T-helper 1 cell treated with Interleukin-12 subunit alpha and Interleukin-12 subunit beta and Interleukin-4 antibody, amounts not matched to agents 30 μg/mL and 1 μg/mL, for 36 hours (primary cell): ENCODE data around the gene SUSD1.
A peak's percentile ranks its signal among the peaks of the same experiment; 100 is the strongest.

Experiments
- H3K27ac Mint-ChIP-seq: one replicate; pipeline ENCODE4 v1.8.0; 2021; ENCODE audit warnings: mild to moderate bottlenecking, mixed read lengths
- H3K27me3 Mint-ChIP-seq: one replicate; pipeline ENCODE4 v1.8.0; 2021; ENCODE audit warnings: low read depth, mixed read lengths
- H3K36me3 Mint-ChIP-seq: one replicate; pipeline ENCODE4 v1.8.0; 2021; ENCODE audit warnings: low read depth, mixed read lengths
- H3K4me1 Mint-ChIP-seq: one replicate; pipeline ENCODE4 v1.8.0; 2021; ENCODE audit warnings: low read depth, mixed read lengths
- H3K4me3 Mint-ChIP-seq: one replicate; pipeline ENCODE4 v1.8.0; 2021; ENCODE audit warnings: mild to moderate bottlenecking, moderate library complexity, mixed read lengths
- H3K9me3 Mint-ChIP-seq: one replicate; pipeline ENCODE4 v1.8.0; 2021; ENCODE audit warnings: mixed read lengths

Gene SUSD1

GRCh38 chr9:112184946-112185345 is 9.8 kb upstream of the SUSD1 start:
- Mint-ChIP-seq H3K4me3 (no peak overlapping the region), H3K27ac (no peak overlapping the region), H3K9me3 (peaks cover 13% of the 10 kb centered on the region), H3K4me1 (peaks cover 21% of the 10 kb centered on the region), H3K36me3 (peaks cover 12% of the 10 kb centered on the region), H3K27me3 (peaks cover 16% of the 10 kb centered on the region)

GRCh38 chr9:112184221-112184620 is 9.1 kb upstream of the SUSD1 start:
- H3K4me3 Mint-ChIP-seq = no peak overlapping the region
- H3K36me3 Mint-ChIP-seq = peaks cover 12% of the 10 kb centered on the region
- no peak overlapping the region for H3K27ac Mint-ChIP-seq
- H3K9me3 Mint-ChIP-seq = peaks cover 13% of the 10 kb centered on the region
- peaks cover 20% of the 10 kb centered on the region for H3K4me1 Mint-ChIP-seq
- H3K27me3 Mint-ChIP-seq = peaks cover 16% of the 10 kb centered on the region

- Mint-ChIP-seq H3K27me3 (peaks cover 10% of the 10 kb centered on the region), H3K4me1 (peaks cover 49% of the 10 kb centered on the region), H3K27ac (peak overlapping the region; percentile 91), H3K4me3 (peak overlapping the region; percentile 71), H3K9me3 (peaks cover 13% of the 10 kb centered on the region), H3K36me3 (peaks cover 12% of the 10 kb centered on the region)
Measured at GRCh38 chr9:112180387-112180881, 5.3 kb upstream of the SUSD1 start.

GRCh38 chr9:112179816-112180215 is 4.7 kb upstream of the SUSD1 start:
- Mint-ChIP-seq H3K36me3 (peaks cover 12% of the 10 kb centered on the region), H3K27ac (peak overlapping the region; percentile 31), H3K4me1 (peaks cover 51% of the 10 kb centered on the region), H3K9me3 (peaks cover 13% of the 10 kb centered on the region), H3K4me3 (no peak overlapping the region), H3K27me3 (peaks cover 10% of the 10 kb centered on the region)

- H3K9me3 Mint-ChIP-seq = no peaks in the 10 kb centered on the region
- H3K27ac Mint-ChIP-seq = peak overlapping the region; percentile 76
- H3K4me3 Mint-ChIP-seq = peak overlapping the region; percentile 52
- H3K27me3 Mint-ChIP-seq = no peaks in the 10 kb centered on the region
- H3K36me3 Mint-ChIP-seq = peaks cover 21% of the 10 kb centered on the region
- H3K4me1 Mint-ChIP-seq = peaks cover 63% of the 10 kb centered on the region
Measured at GRCh38 chr9:112176524-112176923, 1.4 kb upstream of the SUSD1 start.

- Mint-ChIP-seq H3K27me3 (no peaks in the 10 kb centered on the region), H3K9me3 (no peaks in the 10 kb centered on the region), H3K36me3 (peaks cover 25% of the 10 kb centered on the region), H3K4me1 (peaks cover 61% of the 10 kb centered on the region), H3K4me3 (peak overlapping the region; percentile 52), H3K27ac (peak overlapping the region; percentile 82)
Measured at GRCh38 chr9:112175796-112176315, 759 bp upstream of the SUSD1 start.

GRCh38 chr9:112174222-112174964 is 704 bp downstream of the SUSD1 start:
- Mint-ChIP-seq H3K9me3 (no peaks in the 10 kb centered on the region), H3K27ac (peak overlapping the region; percentile 96), H3K27me3 (no peaks in the 10 kb centered on the region), H3K4me1 (peaks cover 60% of the 10 kb centered on the region), H3K4me3 (peak overlapping the region; percentile 86), H3K36me3 (peaks cover 30% of the 10 kb centered on the region)

- peak overlapping the region; percentile 96 for H3K27ac Mint-ChIP-seq
- peaks cover 32% of the 10 kb centered on the region for H3K36me3 Mint-ChIP-seq
- H3K4me1 Mint-ChIP-seq = peaks cover 67% of the 10 kb centered on the region
Measured at GRCh38 chr9:112173489-112174221, 1.4 kb downstream of the SUSD1 start.

GRCh38 chr9:112170968-112171367 is 4.1 kb downstream of the SUSD1 start:
- Mint-ChIP-seq H3K4me1 (peaks cover 65% of the 10 kb centered on the region), H3K9me3 (no peaks in the 10 kb centered on the region), H3K4me3 (no peak overlapping the region), H3K36me3 (peaks cover 36% of the 10 kb centered on the region), H3K27me3 (no peaks in the 10 kb centered on the region), H3K27ac (no peak overlapping the region)

More at GRCh38 chr9:112173489-112174221, 1.4 kb downstream of the SUSD1 start:
- Mint-ChIP-seq H3K9me3 (no peaks in the 10 kb centered on the region), H3K27me3 (no peaks in the 10 kb centered on the region), H3K4me3 (peak overlapping the region; percentile 86)

GRCh38 chr9:112170235-112170634 is 4.9 kb downstream of the SUSD1 start:
- no peaks in the 10 kb centered on the region for H3K9me3 Mint-ChIP-seq
- no peak overlapping the region for H3K27ac Mint-ChIP-seq
- H3K4me1 Mint-ChIP-seq = peaks cover 64% of the 10 kb centered on the region
- H3K36me3 Mint-ChIP-seq = peaks cover 34% of the 10 kb centered on the region
- no peak overlapping the region for H3K4me3 Mint-ChIP-seq
- H3K27me3 Mint-ChIP-seq = no peaks in the 10 kb centered on the region

GRCh38 chr9:112169368-112169767 is 5.7 kb downstream of the SUSD1 start:
- H3K4me3 Mint-ChIP-seq = no peak overlapping the region
- peaks cover 32% of the 10 kb centered on the region for H3K36me3 Mint-ChIP-seq
- H3K27ac Mint-ChIP-seq = no peak overlapping the region
- H3K27me3 Mint-ChIP-seq = no peaks in the 10 kb centered on the region
- H3K9me3 Mint-ChIP-seq = no peaks in the 10 kb centered on the region
- H3K4me1 Mint-ChIP-seq = peaks cover 62% of the 10 kb centered on the region

- H3K27ac Mint-ChIP-seq = peak overlapping the region; percentile 29
- peak overlapping the region; percentile 35 for H3K4me3 Mint-ChIP-seq
- no peaks in the 10 kb centered on the region for H3K9me3 Mint-ChIP-seq
- H3K36me3 Mint-ChIP-seq = peaks cover 27% of the 10 kb centered on the region
- peaks cover 54% of the 10 kb centered on the region for H3K4me1 Mint-ChIP-seq
- no peaks in the 10 kb centered on the region for H3K27me3 Mint-ChIP-seq
Measured at GRCh38 chr9:112168197-112168596, 6.9 kb downstream of the SUSD1 start.

- no peak overlapping the region for H3K27ac Mint-ChIP-seq
- peaks cover 17% of the 10 kb centered on the region for H3K36me3 Mint-ChIP-seq
- peaks cover 44% of the 10 kb centered on the region for H3K4me1 Mint-ChIP-seq
- H3K27me3 Mint-ChIP-seq = no peaks in the 10 kb centered on the region
- H3K9me3 Mint-ChIP-seq = no peaks in the 10 kb centered on the region
- H3K4me3 Mint-ChIP-seq = no peak overlapping the region
Measured at GRCh38 chr9:112166176-112167140, 8.6 kb downstream of the SUSD1 start.
